Stimulated activated CD4-positive, alpha-beta T cell treated with anti-CD3 and anti-CD28 coated beads, Interleukin-4, amount 100 ng/mL, for 48 hours (primary cell): ENCODE data around the gene KLRC3.
"Not testable (repeated sequence)": the region's sequence is repeated elsewhere in the genome, so short reads cannot be mapped to it uniquely, and the experiment has no call there.

Experiments used
- DNase-seq, 2 donors: peaks; one replicate each; pipeline ENCODE4 v3.0.0-alpha.2; 2020; ENCODE audit warnings: low read depth in 2 of 2

The KLRC3 gene

GRCh38 chr12:10420334-10420733, at the start of gene KLRC3:
KLRC3 (minus strand) TSS chr12:10420595; CDS start chr12:10420550, 45 bp downstream.
- DNase-seq = not testable (repeated sequence)

- no peak for DNase-seq
These were observed 49.3 kb upstream of the KLRC3 start for GRCh38 chr12:10469701-10470100.

GRCh38 chr12:10466311-10466710, 45.9 kb upstream of the KLRC3 start:
- DNase-seq = no peak

- DNase-seq = no peak
These were observed 37.4 kb upstream of the KLRC3 start for GRCh38 chr12:10457760-10458159.

- DNase-seq = no peak
These were observed 36.5 kb upstream of the KLRC3 start for GRCh38 chr12:10456856-10457255.

- DNase-seq = no peak
These were observed 35.4 kb upstream of the KLRC3 start for GRCh38 chr12:10455766-10456165.

- DNase-seq = no peak
These were observed 34.1 kb upstream of the KLRC3 start for GRCh38 chr12:10454531-10454930.

- DNase-seq = no peak
These were observed 32.8 kb upstream of the KLRC3 start, which contains the start of gene KLRC1 for GRCh38 chr12:10453156-10453555. KLRC1 (minus strand) TSS chr12:10453377; CDS start chr12:10451156, 2,221 bp downstream.

GRCh38 chr12:10448236-10448635, 27.8 kb upstream of the KLRC3 start:
- DNase-seq = no peak

GRCh38 chr12:10446052-10446451, 25.7 kb upstream of the KLRC3 start:
- DNase-seq = not testable (repeated sequence)

- DNase-seq = not testable (repeated sequence)
These were observed 20.7 kb upstream of the KLRC3 start for GRCh38 chr12:10441144-10441543.

GRCh38 chr12:10439608-10440274, 19.3 kb upstream of the KLRC3 start:
- not testable (repeated sequence) for DNase-seq

- DNase-seq = not testable (repeated sequence)
These were observed 17.2 kb upstream of the KLRC3 start for GRCh38 chr12:10437601-10438000.

- not testable (repeated sequence) for DNase-seq
These were observed 15.4 kb upstream of the KLRC3 start, which contains the start of gene KLRC2 for GRCh38 chr12:10435816-10436215. KLRC2 (minus strand) TSS chr12:10436010; CDS start chr12:10435986, 24 bp downstream.

GRCh38 chr12:10430623-10431022, 10.2 kb upstream of the KLRC3 start:
- not testable (repeated sequence) for DNase-seq

- DNase-seq = not testable (repeated sequence)
These were observed 5.5 kb upstream of the KLRC3 start for GRCh38 chr12:10425938-10426337.

- not testable (repeated sequence) for DNase-seq
These were observed 4.0 kb upstream of the KLRC3 start for GRCh38 chr12:10424260-10424899.

- DNase-seq = not testable (repeated sequence)
These were observed 1.8 kb upstream of the KLRC3 start for GRCh38 chr12:10422159-10422558.

- DNase-seq = no peak
These were observed 11.0 kb downstream of the KLRC3 start, which contains the start of gene KLRC4 for GRCh38 chr12:10409392-10409791. KLRC4 (minus strand) TSS chr12:10409757; CDS start chr12:10409575, 182 bp downstream.

- no peak for DNase-seq
These were observed 11.6 kb downstream of the KLRC3 start for GRCh38 chr12:10408842-10409241.

GRCh38 chr12:10406725-10407124, 13.7 kb downstream of the KLRC3 start:
- no peak for DNase-seq

GRCh38 chr12:10405294-10405693, 15.1 kb downstream of the KLRC3 start:
- DNase-seq = no peak

- DNase-seq = no peak
These were observed 15.6 kb downstream of the KLRC3 start for GRCh38 chr12:10404798-10405197.
